Fibroblast of pulmonary artery (primary cell): ENCODE results near the gene TRIM71.
"Not testable (repeated sequence)": the region's sequence is repeated elsewhere in the genome, so short reads cannot be mapped to it uniquely, and the experiment has no call there.

Source experiments
- DNase-seq: peaks from one replicate; pipeline ENCODE4 v3.0.0-alpha.2; 2010; ENCODE audit warnings: low read depth
- H3K4me3 ChIP-seq: replicated peaks from 2 replicates; pipeline ENCODE4 v1.5.1; 2011; ENCODE audit warnings: low read depth, mild to moderate bottlenecking, control low read depth, low read length, moderate library complexity
- CTCF ChIP-seq: IDR thresholded peaks from 2 replicates; pipeline ENCODE4 v1.5.1; 2011; ENCODE audit warnings: mild to moderate bottlenecking, control low read depth, low read length, inconsistent platforms; ENCODE audit errors: missing control alignments

Gene TRIM71

DNA sequence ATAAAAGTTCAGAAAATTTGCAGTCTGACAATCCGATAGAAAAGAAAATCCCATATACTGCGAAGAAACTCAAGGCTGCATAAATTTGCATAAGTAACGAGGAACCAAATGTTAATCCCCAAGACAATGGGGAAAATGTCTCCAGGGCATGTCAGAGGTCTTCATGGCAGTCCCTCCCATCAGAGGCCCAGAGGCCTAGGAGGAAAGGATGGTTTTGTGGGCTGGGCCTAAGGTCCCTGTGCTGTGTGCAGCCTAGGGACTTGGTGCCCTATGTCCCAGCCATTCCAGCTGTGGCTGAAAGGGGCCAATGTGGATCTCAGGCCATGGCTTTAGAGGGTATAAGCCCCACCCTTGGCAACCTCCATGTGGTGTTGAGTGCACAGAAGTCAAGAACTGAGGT is 112.4 kb downstream of the TRIM71 start:
- no peak for TF ChIP-seq CTCF
- DNase-seq: no peak
- no peak overlapping the region for H3K4me3 ChIP-seq

GRCh38 chr3:32931273-32931672 is 113.5 kb downstream of the TRIM71 start:
- not testable (repeated sequence) for H3K4me3 ChIP-seq, DNase-seq

- TF ChIP-seq CTCF: peak; percentile 80
- no peak overlapping the region for H3K4me3 ChIP-seq
- DNase-seq: peak; percentile 40
These were observed 116.4 kb downstream of the TRIM71 start for GRCh38 chr3:32934150-32934742.

GRCh38 chr3:32937331-32937730 is 119.5 kb downstream of the TRIM71 start:
- no peak overlapping the region for H3K4me3 ChIP-seq
- TF ChIP-seq CTCF: no peak
- DNase-seq: no peak

GRCh38 chr3:32939531-32940284 is 121.9 kb downstream of the TRIM71 start:
- DNase-seq, H3K4me3 ChIP-seq: not testable (repeated sequence)

GRCh38 chr3:32940726-32941125 is 122.9 kb downstream of the TRIM71 start:
- no peak overlapping the region for H3K4me3 ChIP-seq
- DNase-seq: no peak
- TF ChIP-seq CTCF: no peak

- TF ChIP-seq CTCF: no peak
- DNase-seq: peak; percentile 7
These were observed 127.3 kb downstream of the TRIM71 start for GRCh38 chr3:32945136-32945535.

DNA sequence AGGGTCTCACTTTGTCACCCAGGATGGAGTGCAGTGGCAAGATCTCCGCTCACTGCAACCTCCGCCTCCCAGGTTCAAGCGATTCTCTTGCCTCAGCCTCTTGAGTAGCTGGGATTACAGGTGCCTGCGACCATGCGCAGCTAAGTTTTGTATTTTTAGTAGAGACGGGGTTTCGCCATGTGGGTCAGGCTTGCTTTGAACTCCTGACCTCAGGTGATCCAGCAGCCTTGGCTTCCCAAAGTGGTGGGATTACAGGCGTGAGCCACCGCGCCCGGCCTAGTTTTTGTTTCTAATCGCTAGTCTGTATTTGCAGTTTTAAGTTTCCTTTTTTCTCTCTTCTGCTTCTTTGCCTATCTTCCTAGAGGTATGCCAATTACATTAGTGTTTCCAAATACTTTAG is 127.8 kb downstream of the TRIM71 start:
- not testable (repeated sequence) for H3K4me3 ChIP-seq, DNase-seq

More at GRCh38 chr3:32945136-32945535, 127.3 kb downstream of the TRIM71 start:
- no peak overlapping the region for H3K4me3 ChIP-seq
